Upper lobe of right lung (tissue), 1 donor: Measurements from ENCODE around the gene NPW. TPM values are rescaled to one million over a fixed set of nuclear protein-coding genes. Genes with fewer than 3 reads are reported as not detected.
A peak's percentile ranks its signal among the peaks of the same experiment; 100 is the strongest.

Source experiments
- ATAC-seq: fragments of 200-7000 bp; cut with Tn5 transposase; one replicate; pipeline ENCODE4 v1.9.1; 2020; ENCODE audit warnings: mild to moderate bottlenecking, moderate library complexity
- DNase-seq: peaks from one replicate; pipeline ENCODE4 v3.0.0-alpha.2; 2020
- H3K27ac ChIP-seq: fragments of 200-600 bp; one replicate; pipeline ENCODE4 v1.8.0; 2022
- H3K27me3 ChIP-seq: fragments of 200-600 bp; one replicate; pipeline ENCODE4 v1.8.0; 2022; ENCODE audit warnings: mild to moderate bottlenecking
- H3K36me3 ChIP-seq: fragments of 200-600 bp; one replicate; pipeline ENCODE4 v1.8.0; 2022
- H3K4me1 ChIP-seq: fragments of 200-600 bp; one replicate; pipeline ENCODE4 v1.8.0; 2022
- H3K4me3 ChIP-seq: fragments of 200-600 bp; one replicate; pipeline ENCODE4 v1.8.0; 2022; ENCODE audit warnings: mild to moderate bottlenecking
- H3K9me3 ChIP-seq: fragments of 200-600 bp; one replicate; pipeline ENCODE4 v1.8.0; 2022
- CTCF ChIP-seq: fragments of 200-600 bp; IDR thresholded peaks from one replicate; pipeline ENCODE4 v1.8.0; 2022; ENCODE audit warnings: antibody characterized with exemption
- intact Hi-C: fragments of 100-400 bp; cut with DNase I; formaldehyde crosslinking; loops from one replicate; pipeline ENCODE4 v1.11.0; 2022
- total RNA-seq: library from RNA; stranded (reverse); fragmentation: NEBNext Ultra II Directional; extraction: Animal tissue kit (Norgen Biotek cat#: 25700); gene quantifications from one replicate; pipeline ENCODE4 v1.2.1, GENCODE V29; 2021
- donor health status: DM: no; HTN: yes; CAD: no; lungs with severe emphysema.

Gene NPW
- total RNA-seq, 1 donor from 2014 or later = not detected

- Histone ChIP-seq H3K4me1 (peaks cover 19% of the 10 kb centered on the region), H3K27ac (peak overlapping the region; percentile 87), H3K4me3 (peak overlapping the region; percentile 89), H3K36me3 (peaks cover 25% of the 10 kb centered on the region), H3K27me3 (peaks cover 39% of the 10 kb centered on the region), H3K9me3 (no peaks in the 10 kb centered on the region)
- no peak for ATAC-seq
- DNase-seq = no peak
- intact Hi-C loops = no loop called here
- TF ChIP-seq CTCF = no peak
Observed at GRCh38 chr16:1982991-1983543, 36.5 kb upstream of the NPW start.

- DNase-seq = peak; percentile 96
- no peaks in the 10 kb centered on the region for H3K9me3 ChIP-seq
- TF ChIP-seq CTCF = peak; percentile 44
- peak; percentile 91 for ATAC-seq
- H3K4me1 ChIP-seq = peaks cover 19% of the 10 kb centered on the region
- intact Hi-C loops = no loop called here
- peak within 1 kb of the TSS; percentile 87 for H3K27ac ChIP-seq
- peaks cover 20% of the 10 kb centered on the region for H3K36me3 ChIP-seq
- peak within 1 kb of the TSS; percentile 89 for H3K4me3 ChIP-seq
- peaks cover 35% of the 10 kb centered on the region for H3K27me3 ChIP-seq
Observed at GRCh38 chr16:1983544-1984346, 35.8 kb upstream of the NPW start, which contains the start of gene GFER. Gene GFER (plus strand): TSS chr16:1984193. CDS start chr16:1984219, 26 bp downstream.

GRCh38 chr16:1984347-1985225, 35.0 kb upstream of the NPW start:
- Histone ChIP-seq H3K27me3 (peaks cover 35% of the 10 kb centered on the region), H3K4me3 (peak overlapping the region; percentile 89), H3K9me3 (no peaks in the 10 kb centered on the region), H3K27ac (peak overlapping the region; percentile 87), H3K36me3 (peaks cover 20% of the 10 kb centered on the region), H3K4me1 (peaks cover 19% of the 10 kb centered on the region)
- no peak for TF ChIP-seq CTCF
- no peak for DNase-seq
- intact Hi-C loops = no loop called here
- ATAC-seq = peak; percentile 0

GRCh38 chr16:1985466-1986150, 34.0 kb upstream of the NPW start:
- peaks cover 33% of the 10 kb centered on the region for H3K27me3 ChIP-seq
- intact Hi-C loops = no loop called here
- no peaks in the 10 kb centered on the region for H3K9me3 ChIP-seq
- H3K4me3 ChIP-seq = no peak overlapping the region
- H3K27ac ChIP-seq = no peak overlapping the region
- peaks cover 23% of the 10 kb centered on the region for H3K4me1 ChIP-seq
- TF ChIP-seq CTCF = no peak
- ATAC-seq = no peak
- no peak for DNase-seq
- peaks cover 20% of the 10 kb centered on the region for H3K36me3 ChIP-seq

GRCh38 chr16:1987198-1987597, 32.4 kb upstream of the NPW start:
- Histone ChIP-seq H3K4me3 (no peak overlapping the region), H3K36me3 (peaks cover 20% of the 10 kb centered on the region), H3K27me3 (peaks cover 31% of the 10 kb centered on the region), H3K27ac (no peak overlapping the region), H3K4me1 (peaks cover 35% of the 10 kb centered on the region), H3K9me3 (no peaks in the 10 kb centered on the region)
- TF ChIP-seq CTCF = no peak
- intact Hi-C loops = no loop called here
- ATAC-seq (no peak), DNase-seq (no peak)
